Kidney epithelial cell (primary cell): Measurements from ENCODE around the gene ARID5B. TPM values are rescaled to one million over a fixed set of nuclear protein-coding genes. Genes with fewer than 3 reads are reported as not detected.

Source experiments
- DNase-seq: peaks from one replicate; pipeline ENCODE4 v3.0.0-alpha.2; 2010; ENCODE audit warnings: low read depth
- H3K27me3 ChIP-seq: 2 replicates; pipeline ENCODE4 v1.6.0; 2011; ENCODE audit warnings: low read length; ENCODE audit not compliant: control insufficient read depth, insufficient read depth
- H3K36me3 ChIP-seq: 2 replicates; pipeline ENCODE4 v1.5.1; 2011; ENCODE audit warnings: low read length; ENCODE audit not compliant: control insufficient read depth, insufficient read depth
- H3K4me3 ChIP-seq: 2 replicates; pipeline ENCODE4 v1.5.1; 2011; ENCODE audit warnings: low read depth, mild to moderate bottlenecking, control low read depth, low read length
- CTCF ChIP-seq: IDR thresholded peaks from 2 replicates; pipeline ENCODE4 v1.5.1; 2011; ENCODE audit warnings: mild to moderate bottlenecking, moderate library complexity, low read length, control low read depth, inconsistent platforms; ENCODE audit not compliant: insufficient read depth, poor library complexity, severe bottlenecking
- total RNA-seq: library from RNA; depleted of rRNA; stranded (reverse); fragments of >200 nt; gene quantifications from 2 replicates; pipeline ENCODE4 v1.2.3, GENCODE V29; 2015

ARID5B gene
- total RNA-seq, 1 donor from 2014 or later = 11.6 TPM

GRCh38 chr10:61911425-61911824 lies 9.9 kb downstream of the ARID5B start:
- H3K4me3 ChIP-seq = no peak overlapping the region
- DNase-seq = no peak
- TF ChIP-seq CTCF = no peak

GRCh38 chr10:61912981-61913380 lies 11.5 kb downstream of the ARID5B start:
- Histone ChIP-seq H3K4me3 (no peak overlapping the region), H3K36me3 (peaks cover 1% of the 10 kb centered on the region), H3K27me3 (no peaks in the 10 kb centered on the region)
- no peak for DNase-seq
- TF ChIP-seq CTCF = no peak

More at GRCh38 chr10:61911425-61911824, 9.9 kb downstream of the ARID5B start:
- Histone ChIP-seq H3K27me3 (no peaks in the 10 kb centered on the region), H3K36me3 (peaks cover 1% of the 10 kb centered on the region)

GRCh38 chr10:61918140-61918539 lies 16.6 kb downstream of the ARID5B start:
- TF ChIP-seq CTCF = no peak
- Histone ChIP-seq H3K4me3 (no peak overlapping the region), H3K36me3 (no peaks in the 10 kb centered on the region), H3K27me3 (no peaks in the 10 kb centered on the region)
- no peak for DNase-seq

DNA sequence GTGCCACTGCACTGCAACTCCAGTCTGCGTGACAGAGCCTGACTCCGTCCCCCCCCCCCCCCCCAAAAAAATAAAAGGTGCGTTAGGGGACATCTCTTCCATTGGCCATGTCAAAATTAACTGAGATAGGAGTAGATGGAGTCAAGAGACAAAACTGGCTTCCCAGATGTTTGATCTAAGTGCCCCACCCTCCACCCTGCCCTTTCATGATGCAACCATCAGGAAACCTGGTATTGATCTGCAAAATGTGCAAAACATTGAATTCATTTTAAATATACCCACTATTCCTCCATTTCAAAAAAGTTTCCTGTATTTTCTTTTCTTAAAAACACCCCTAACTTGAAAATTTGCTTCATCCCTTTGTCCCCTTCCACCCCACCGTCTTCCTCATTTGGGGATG lies 17.5 kb downstream of the ARID5B start:
- Histone ChIP-seq H3K27me3 (no peaks in the 10 kb centered on the region), H3K36me3 (peaks cover 1% of the 10 kb centered on the region), H3K4me3 (no peak overlapping the region)
- TF ChIP-seq CTCF = no peak
- DNase-seq = no peak

- DNase-seq = no peak
- Histone ChIP-seq H3K4me3 (no peak overlapping the region), H3K36me3 (peaks cover 1% of the 10 kb centered on the region), H3K27me3 (no peaks in the 10 kb centered on the region)
- no peak for TF ChIP-seq CTCF
Measured at GRCh38 chr10:61919646-61920215, 18.2 kb downstream of the ARID5B start.

DNA sequence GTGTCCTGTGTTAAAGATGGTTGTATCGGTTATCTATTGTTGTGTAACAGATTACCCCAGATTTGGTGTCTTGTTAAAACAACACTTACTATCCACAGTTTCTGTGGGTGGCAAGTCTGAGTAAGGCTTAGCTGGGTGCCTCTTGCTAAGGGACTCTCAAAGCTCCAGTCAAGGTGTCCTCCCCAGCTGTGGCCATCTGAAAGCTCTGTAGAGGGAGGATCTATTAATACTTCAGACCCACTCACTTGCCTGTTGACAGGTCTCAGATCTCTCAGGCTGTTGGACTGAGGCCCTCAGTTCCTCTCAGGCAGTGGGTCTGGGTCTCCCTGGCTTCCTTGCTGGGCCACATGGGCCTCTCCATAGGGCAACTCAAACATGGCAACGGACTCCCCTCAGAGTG lies 19.6 kb downstream of the ARID5B start:
- Histone ChIP-seq H3K27me3 (no peaks in the 10 kb centered on the region), H3K36me3 (peaks cover 1% of the 10 kb centered on the region), H3K4me3 (no peak overlapping the region)
- DNase-seq = no peak
- no peak for TF ChIP-seq CTCF
